HL-60 (cell line): Measurements from ENCODE around the gene OR13C5.

Experiments used
- DNase-seq, 2 experiments: peaks; one replicate each; pipeline ENCODE4 v3.0.0-alpha.2; 2010 to 2020; ENCODE audit warnings: low read depth in 1 of 2, low spot score in 1 of 2
- H3K27ac ChIP-seq: fragments of 250-450 bp; sonication (Bioruptor Pico); replicated peaks from 2 replicates; pipeline ENCODE4 v1.5.1; 2020; ENCODE audit warnings: mild to moderate bottlenecking, moderate library complexity
- H3K27me3 ChIP-seq: fragments of 250-450 bp; sonication (Bioruptor Pico); 2 replicates; pipeline ENCODE4 v1.5.1; 2021; ENCODE audit warnings: mild to moderate bottlenecking, moderate library complexity; ENCODE audit not compliant: insufficient read depth, poor library complexity, severe bottlenecking
- H3K4me3 ChIP-seq: replicated peaks from 2 replicates; pipeline ENCODE4 v1.5.1; 2011; ENCODE audit warnings: mild to moderate bottlenecking, control low read depth, low read length; ENCODE audit not compliant: insufficient read depth
- CTCF ChIP-seq: IDR thresholded peaks from one replicate; pipeline ENCODE4 v1.5.1; 2011; ENCODE audit warnings: low read length, control low read depth, inconsistent platforms; ENCODE audit not compliant: insufficient read depth
- GABPA ChIP-seq: IDR thresholded peaks from 2 replicates; pipeline ENCODE4 v1.6.1; 2012; ENCODE audit warnings: low read depth
- POLR2AphosphoS5 ChIP-seq: IDR thresholded peaks from 2 replicates; pipeline ENCODE4 v1.6.1; 2012; ENCODE audit warnings: low read depth
- SPI1 ChIP-seq: IDR thresholded peaks from 2 replicates; pipeline ENCODE4 v1.6.1; 2012; ENCODE audit warnings: low read depth, mild to moderate bottlenecking, borderline replicate concordance
- TF ChIP-seq, protein P1 (sequence below): IDR thresholded peaks from 2 replicates; pipeline ENCODE4 v1.6.1; 2012; ENCODE audit warnings: low read depth; ENCODE audit not compliant: insufficient replicate concordance

OR13C5 gene

GRCh38 chr9:104556830-104557634 lies 42.2 kb downstream of the OR13C5 start:
- Histone ChIP-seq H3K27me3 (no peaks in the 10 kb centered on the region), H3K4me3 (no peak overlapping the region), H3K27ac (no peak overlapping the region)
- no peak for DNase-seq
- TF ChIP-seq POLR2AphosphoS5 (no peak), SPI1 (no peak), GABPA (no peak), CTCF (no peak)
- TF ChIP-seq, protein P1, sequence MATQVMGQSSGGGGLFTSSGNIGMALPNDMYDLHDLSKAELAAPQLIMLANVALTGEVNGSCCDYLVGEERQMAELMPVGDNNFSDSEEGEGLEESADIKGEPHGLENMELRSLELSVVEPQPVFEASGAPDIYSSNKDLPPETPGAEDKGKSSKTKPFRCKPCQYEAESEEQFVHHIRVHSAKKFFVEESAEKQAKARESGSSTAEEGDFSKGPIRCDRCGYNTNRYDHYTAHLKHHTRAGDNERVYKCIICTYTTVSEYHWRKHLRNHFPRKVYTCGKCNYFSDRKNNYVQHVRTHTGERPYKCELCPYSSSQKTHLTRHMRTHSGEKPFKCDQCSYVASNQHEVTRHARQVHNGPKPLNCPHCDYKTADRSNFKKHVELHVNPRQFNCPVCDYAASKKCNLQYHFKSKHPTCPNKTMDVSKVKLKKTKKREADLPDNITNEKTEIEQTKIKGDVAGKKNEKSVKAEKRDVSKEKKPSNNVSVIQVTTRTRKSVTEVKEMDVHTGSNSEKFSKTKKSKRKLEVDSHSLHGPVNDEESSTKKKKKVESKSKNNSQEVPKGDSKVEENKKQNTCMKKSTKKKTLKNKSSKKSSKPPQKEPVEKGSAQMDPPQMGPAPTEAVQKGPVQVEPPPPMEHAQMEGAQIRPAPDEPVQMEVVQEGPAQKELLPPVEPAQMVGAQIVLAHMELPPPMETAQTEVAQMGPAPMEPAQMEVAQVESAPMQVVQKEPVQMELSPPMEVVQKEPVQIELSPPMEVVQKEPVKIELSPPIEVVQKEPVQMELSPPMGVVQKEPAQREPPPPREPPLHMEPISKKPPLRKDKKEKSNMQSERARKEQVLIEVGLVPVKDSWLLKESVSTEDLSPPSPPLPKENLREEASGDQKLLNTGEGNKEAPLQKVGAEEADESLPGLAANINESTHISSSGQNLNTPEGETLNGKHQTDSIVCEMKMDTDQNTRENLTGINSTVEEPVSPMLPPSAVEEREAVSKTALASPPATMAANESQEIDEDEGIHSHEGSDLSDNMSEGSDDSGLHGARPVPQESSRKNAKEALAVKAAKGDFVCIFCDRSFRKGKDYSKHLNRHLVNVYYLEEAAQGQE, result no peak

GRCh38 chr9:104555521-104555920 lies 43.7 kb downstream of the OR13C5 start:
- Histone ChIP-seq H3K4me3 (no peak overlapping the region), H3K27me3 (no peaks in the 10 kb centered on the region), H3K27ac (no peak overlapping the region)
- DNase-seq, result no peak
- TF ChIP-seq, protein P1, result no peak
- TF ChIP-seq POLR2AphosphoS5, result no peak
- no peak for TF ChIP-seq GABPA
- TF ChIP-seq CTCF, result no peak
- no peak for TF ChIP-seq SPI1

GRCh38 chr9:104553261-104553660 lies 46.0 kb downstream of the OR13C5 start:
- no peak overlapping the region for H3K4me3 ChIP-seq
- no peak for DNase-seq
- H3K27ac ChIP-seq, result no peak overlapping the region
- no peaks in the 10 kb centered on the region for H3K27me3 ChIP-seq
- TF ChIP-seq GABPA (no peak), CTCF (no peak), POLR2AphosphoS5 (no peak), SPI1 (no peak)
- TF ChIP-seq, protein P1, result no peak
